ELR (cell line): Measurements from ENCODE around the gene RBKS.
A peak's percentile ranks its signal among the peaks of the same experiment; 100 is the strongest.
"Not testable (repeated sequence)": the region's sequence is repeated elsewhere in the genome, so short reads cannot be mapped to it uniquely, and the experiment has no call there.

Experiments
- DNase-seq: peaks from one replicate; pipeline ENCODE4 v3.0.0-alpha.2; 2015; ENCODE audit warnings: low read depth

The RBKS gene

GRCh38 chr2:27762951-27763906, 127.0 kb downstream of the RBKS start:
- no peak for DNase-seq

- no peak for DNase-seq
Observed at GRCh38 chr2:27756544-27757498, 133.4 kb downstream of the RBKS start.

DNA sequence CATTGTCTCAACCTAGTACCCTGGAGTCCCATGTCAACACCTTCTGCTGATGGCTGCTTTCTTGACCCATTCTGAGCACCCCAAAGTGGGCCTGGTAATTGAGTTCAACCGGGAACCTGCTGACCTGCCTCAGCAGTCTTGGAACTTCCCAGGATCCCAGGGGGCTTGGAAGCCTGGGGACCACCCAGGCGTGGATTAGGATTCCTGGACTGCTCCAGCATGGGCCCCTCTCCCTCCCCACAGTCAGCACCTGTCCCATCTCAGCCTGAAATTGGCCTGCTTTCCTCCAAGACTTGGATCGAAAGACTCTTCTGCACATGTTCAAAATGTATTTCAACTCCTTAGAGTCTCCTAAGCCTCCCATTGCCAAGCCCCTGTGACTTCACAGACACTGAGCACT, 134.1 kb downstream of the RBKS start:
- DNase-seq = no peak

GRCh38 chr2:27754831-27755230, 135.4 kb downstream of the RBKS start:
- DNase-seq = no peak

DNA sequence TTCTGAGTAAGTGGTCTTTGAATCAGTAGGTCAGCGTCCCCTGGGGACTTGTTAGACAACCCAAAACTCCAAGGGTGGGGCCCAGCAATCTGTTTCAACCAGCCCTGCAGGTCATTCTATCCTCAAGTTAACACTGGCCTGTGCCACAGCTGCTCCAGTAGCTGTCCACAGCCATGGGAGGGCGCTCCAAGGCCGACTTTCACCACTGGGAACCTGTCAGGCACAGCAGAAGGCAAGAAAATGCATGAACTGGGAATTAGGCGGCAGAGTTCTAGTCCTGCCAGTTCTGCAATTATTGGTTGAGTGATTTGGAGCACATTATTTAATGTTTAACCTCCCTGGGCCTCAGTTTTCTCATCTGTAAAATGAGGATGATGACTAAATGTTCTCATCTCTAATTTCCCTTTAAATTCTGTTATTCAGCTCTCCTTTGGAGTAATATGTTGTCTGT, 136.0 kb downstream of the RBKS start:
- DNase-seq = peak; percentile 80

GRCh38 chr2:27752551-27753237, 137.5 kb downstream of the RBKS start:
- no peak for DNase-seq

DNA sequence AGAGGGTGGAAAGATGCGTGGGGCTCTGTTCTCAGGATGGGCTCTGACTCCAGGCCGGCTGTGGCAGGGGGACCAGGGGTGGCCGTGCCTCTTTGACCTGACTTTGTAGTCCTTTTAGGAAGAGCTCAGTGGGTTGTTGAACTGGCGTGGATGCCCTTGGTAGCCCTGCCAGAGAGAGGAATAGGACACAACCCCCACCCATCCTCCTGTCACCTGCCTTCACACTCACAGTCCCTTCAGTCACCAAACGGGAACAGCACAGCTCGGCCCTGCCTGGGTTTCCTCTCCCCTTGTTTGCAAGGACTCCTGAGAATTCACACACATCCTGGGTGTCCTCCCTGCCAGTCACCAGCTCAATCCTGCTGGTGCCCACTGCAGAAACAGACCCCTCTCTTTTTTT, 138.8 kb downstream of the RBKS start:
- DNase-seq = no peak

- not testable (repeated sequence) for DNase-seq
Observed at GRCh38 chr2:27748803-27749554, 141.2 kb downstream of the RBKS start.

DNA sequence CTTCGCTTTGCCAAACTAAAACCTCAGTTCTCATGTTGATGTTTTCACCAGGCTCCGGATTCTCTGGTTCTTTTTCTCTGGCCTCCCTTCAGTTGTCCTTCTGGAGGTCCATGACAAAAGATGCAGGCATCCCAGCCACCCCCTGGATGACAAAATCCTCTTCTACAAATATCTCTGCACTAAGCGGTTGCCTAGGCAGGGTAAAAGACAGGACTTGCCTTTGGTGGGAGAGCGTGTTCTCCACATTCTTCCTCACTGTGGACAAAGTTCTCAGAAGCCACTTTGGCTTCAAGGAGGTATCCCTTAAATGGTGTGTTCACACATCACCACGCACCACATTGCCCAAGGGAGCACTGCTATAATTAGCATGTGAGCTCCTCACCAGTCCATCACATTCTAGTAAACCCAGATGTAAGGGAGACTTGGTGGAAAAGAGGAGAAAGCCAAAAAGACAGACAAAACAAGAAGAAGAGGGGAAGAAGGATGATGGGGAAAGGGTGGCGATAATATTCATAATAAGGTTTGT, 142.3 kb downstream of the RBKS start:
- DNase-seq = no peak

DNA sequence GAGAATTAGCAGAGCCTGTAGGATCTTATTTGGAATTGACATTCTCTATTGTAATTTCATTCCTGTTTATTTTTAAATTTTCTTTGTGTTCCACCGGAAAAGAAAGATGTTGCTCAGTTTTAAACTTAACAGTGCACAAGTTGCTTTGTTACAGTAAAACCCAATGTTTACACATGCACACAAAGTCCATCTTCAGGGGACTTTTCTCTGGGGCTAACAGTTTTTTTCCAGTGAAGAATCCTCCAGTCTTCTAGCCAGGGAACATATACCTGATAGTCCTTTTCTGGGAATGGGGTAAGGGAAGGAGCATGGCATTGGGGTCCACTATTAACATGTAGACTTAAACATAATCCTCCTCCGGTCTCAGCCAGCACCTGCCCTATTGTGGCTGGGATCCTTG, 143.9 kb downstream of the RBKS start:
- DNase-seq = no peak

DNA sequence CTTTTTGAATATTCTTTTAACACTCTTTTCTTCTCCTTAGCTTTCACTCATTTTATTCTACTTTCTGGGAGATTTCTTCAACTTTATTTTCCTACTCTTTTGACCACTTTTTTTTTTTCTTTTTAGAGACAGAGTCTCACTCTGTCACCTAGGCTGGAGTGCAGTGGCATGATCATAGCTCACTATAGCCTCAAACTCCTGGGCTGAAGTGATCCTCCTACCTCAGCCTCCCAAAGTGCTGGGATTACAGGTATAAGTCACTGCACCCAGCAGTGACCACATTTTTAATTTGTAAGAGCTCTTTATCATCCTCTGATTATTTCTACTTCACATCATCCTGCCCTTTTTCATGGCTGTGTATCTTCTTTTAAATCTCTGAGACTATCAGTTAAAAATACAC, 144.7 kb downstream of the RBKS start:
- not testable (repeated sequence) for DNase-seq

- DNase-seq = no peak
Observed at GRCh38 chr2:27742571-27742970, 147.6 kb downstream of the RBKS start.

DNA sequence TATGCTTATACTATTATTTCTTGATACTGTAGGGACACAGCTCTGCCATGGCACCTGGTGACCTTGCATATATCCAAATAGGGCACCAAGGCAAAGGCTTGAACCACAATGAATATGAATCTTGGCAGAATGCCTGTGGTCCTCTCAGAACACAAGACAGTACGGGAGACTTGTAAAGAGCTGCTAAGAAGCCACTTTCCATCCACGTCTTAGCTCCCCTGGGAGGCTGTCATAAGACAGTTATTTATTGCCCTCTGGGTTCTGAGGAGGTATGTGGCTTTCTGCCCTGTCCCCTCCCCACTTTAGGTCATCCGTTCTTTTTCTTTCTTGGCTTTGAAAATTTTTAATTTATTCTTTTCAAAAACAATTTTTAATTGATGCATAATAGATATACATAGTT, 148.5 kb downstream of the RBKS start:
- DNase-seq = no peak

DNA sequence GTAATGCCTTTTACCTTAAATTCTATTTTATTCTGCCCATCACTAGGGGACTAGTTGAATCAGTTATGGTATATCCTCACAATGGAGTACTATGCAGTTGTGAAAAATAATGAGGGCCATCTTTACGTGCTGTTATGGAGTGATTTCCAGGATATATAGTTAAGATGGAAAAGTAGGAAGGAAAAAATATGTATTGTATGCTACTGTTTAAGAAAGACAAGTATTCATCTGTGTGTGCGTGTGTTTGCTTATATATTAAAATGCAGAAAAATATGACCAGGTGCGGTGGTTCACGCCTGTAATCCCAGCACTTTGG, 151.2 kb downstream of the RBKS start:
- no peak for DNase-seq

- no peak for DNase-seq
Observed at GRCh38 chr2:27738349-27739057, 151.7 kb downstream of the RBKS start.

GRCh38 chr2:27737676-27738348, 152.4 kb downstream of the RBKS start:
- peak; percentile 82 for DNase-seq

DNA sequence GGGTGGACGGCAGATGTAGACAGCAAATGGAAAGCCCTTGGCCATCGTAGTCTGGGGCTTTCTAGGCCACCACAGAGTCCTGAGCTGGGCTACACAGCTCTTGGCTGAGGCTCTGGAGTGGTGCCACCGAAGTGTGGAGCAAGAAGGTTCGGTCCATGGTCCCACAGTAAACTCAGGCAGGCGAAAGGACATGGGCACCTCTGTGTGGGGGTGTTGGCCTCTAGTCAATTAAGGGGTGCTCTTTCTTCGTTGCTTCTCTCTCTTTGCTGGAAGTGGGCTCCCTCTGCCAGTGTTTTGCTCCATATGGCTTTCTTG, 153.3 kb downstream of the RBKS start:
- DNase-seq = no peak

GRCh38 chr2:27736031-27736889, 153.9 kb downstream of the RBKS start:
- no peak for DNase-seq

GRCh38 chr2:27735263-27735904, 154.8 kb downstream of the RBKS start:
- DNase-seq = peak; percentile 31
